SK-N-MC (cell line): ENCODE results near the gene GLRX3.

Experiments
- DNase-seq: peaks from one replicate; pipeline ENCODE4 v3.0.0-alpha.2; 2011; ENCODE audit warnings: low read depth, low spot score
- H3K27ac ChIP-seq: fragments of 200-600 bp; sonication (generic); 2 replicates; pipeline ENCODE4 v1.5.1; 2016; ENCODE audit warnings: mixed run types
- H3K36me3 ChIP-seq: fragments of 200-600 bp; sonication (generic); 2 replicates; pipeline ENCODE4 v1.6.1; 2017; ENCODE audit warnings: antibody characterized with exemption, low read length, mixed read lengths; ENCODE audit not compliant: insufficient read depth
- H3K4me3 ChIP-seq: fragments of 200-600 bp; sonication (generic); 2 replicates; pipeline ENCODE4 v1.5.1; 2016
- H3K9ac ChIP-seq: fragments of 200-600 bp; sonication (generic); 2 replicates; pipeline ENCODE4 v1.8.0; 2017; ENCODE audit warnings: mixed run types, mixed read lengths; ENCODE audit not compliant: insufficient read length
- H3K9me3 ChIP-seq: fragments of 200-600 bp; sonication (generic); 2 replicates; pipeline ENCODE4 v1.6.1; 2017; ENCODE audit warnings: low read depth, mild to moderate bottlenecking, antibody characterized with exemption, low read length, moderate library complexity, mixed read lengths
- EZH2 ChIP-seq: fragments of 200-600 bp; sonication (generic); IDR thresholded peaks from one replicate; pipeline ENCODE4 v1.6.1; 2017; ENCODE audit warnings: antibody characterized with exemption
- FOXP2 ChIP-seq: optimal IDR thresholded peaks from 2 replicates; pipeline ENCODE3; 2011; ENCODE audit warnings: mild to moderate bottlenecking, moderate library complexity; ENCODE audit not compliant: insufficient read depth; ENCODE audit errors: extremely low read length, control extremely low read depth
- POLR2AphosphoS5 ChIP-seq: IDR thresholded peaks from 2 replicates; pipeline ENCODE4 v1.6.1; 2012; ENCODE audit warnings: mild to moderate bottlenecking, low read depth, low read length, borderline replicate concordance

GLRX3 gene

GRCh38 chr10:130146042-130146441, 9.9 kb downstream of the GLRX3 start:
- Histone ChIP-seq H3K27ac (no peak overlapping the region), H3K4me3 (no peak overlapping the region), H3K36me3 (peaks cover 13% of the 10 kb centered on the region; the same call in 1 of the 2 replicates), H3K9me3 (no peaks in the 10 kb centered on the region), H3K9ac (no peak overlapping the region)
- DNase-seq: no peak
- TF ChIP-seq FOXP2 (no peak), EZH2 (no peak), POLR2AphosphoS5 (no peak)

- no peaks in the 10 kb centered on the region for H3K9me3 ChIP-seq
- H3K27ac ChIP-seq: no peak overlapping the region
- H3K9ac ChIP-seq: no peak overlapping the region
- peaks cover 12% of the 10 kb centered on the region; the same call in 1 of the 2 replicates for H3K36me3 ChIP-seq
- TF ChIP-seq EZH2 (no peak), POLR2AphosphoS5 (no peak), FOXP2 (no peak)
- no peak overlapping the region for H3K4me3 ChIP-seq
- no peak for DNase-seq
Observed at GRCh38 chr10:130159192-130159794, 23.1 kb downstream of the GLRX3 start.

- Histone ChIP-seq H3K9ac (no peak overlapping the region), H3K27ac (no peak overlapping the region), H3K36me3 (peaks cover 12% of the 10 kb centered on the region; the same call in 1 of the 2 replicates), H3K9me3 (no peaks in the 10 kb centered on the region), H3K4me3 (no peak overlapping the region)
- TF ChIP-seq POLR2AphosphoS5 (no peak), FOXP2 (no peak), EZH2 (no peak)
- no peak for DNase-seq
Observed at GRCh38 chr10:130160775-130161174, 24.6 kb downstream of the GLRX3 start.

- Histone ChIP-seq H3K4me3 (no peak overlapping the region), H3K9me3 (no peaks in the 10 kb centered on the region), H3K27ac (no peak overlapping the region), H3K36me3 (peaks cover 12% of the 10 kb centered on the region; the same call in 1 of the 2 replicates), H3K9ac (no peak overlapping the region)
- TF ChIP-seq FOXP2: no peak
- TF ChIP-seq POLR2AphosphoS5: no peak
- no peak for TF ChIP-seq EZH2
- DNase-seq: no peak
Observed at GRCh38 chr10:130161331-130161730, 25.1 kb downstream of the GLRX3 start.

- no peak overlapping the region for H3K27ac ChIP-seq
- H3K4me3 ChIP-seq: no peak overlapping the region
- no peak for DNase-seq
- H3K9me3 ChIP-seq: no peaks in the 10 kb centered on the region
- TF ChIP-seq POLR2AphosphoS5 (no peak), FOXP2 (no peak), EZH2 (no peak)
- no peak overlapping the region for H3K9ac ChIP-seq
- peaks cover 12% of the 10 kb centered on the region; the same call in 1 of the 2 replicates for H3K36me3 ChIP-seq
Observed at GRCh38 chr10:130167193-130167592, 31.0 kb downstream of the GLRX3 start.

- no peak for TF ChIP-seq FOXP2
- TF ChIP-seq EZH2: no peak
- no peak for TF ChIP-seq POLR2AphosphoS5
- Histone ChIP-seq H3K9ac (no peak overlapping the region), H3K36me3 (peaks cover 8% of the 10 kb centered on the region; the same call in 1 of the 2 replicates), H3K27ac (no peak overlapping the region), H3K4me3 (no peak overlapping the region), H3K9me3 (no peaks in the 10 kb centered on the region)
- no peak for DNase-seq
Observed at GRCh38 chr10:130167707-130168106, 31.5 kb downstream of the GLRX3 start.

GRCh38 chr10:130169136-130169859, 33.1 kb downstream of the GLRX3 start:
- Histone ChIP-seq H3K36me3 (peaks cover 8% of the 10 kb centered on the region; the same call in 1 of the 2 replicates), H3K9me3 (no peaks in the 10 kb centered on the region), H3K9ac (no peak overlapping the region), H3K27ac (no peak overlapping the region), H3K4me3 (no peak overlapping the region)
- no peak for DNase-seq
- TF ChIP-seq EZH2 (no peak), FOXP2 (no peak), POLR2AphosphoS5 (no peak)

- DNase-seq: no peak
- no peak overlapping the region for H3K4me3 ChIP-seq
- H3K36me3 ChIP-seq: peaks cover 13% of the 10 kb centered on the region; the same call in 1 of the 2 replicates
- H3K9me3 ChIP-seq: no peaks in the 10 kb centered on the region
- H3K27ac ChIP-seq: no peak overlapping the region
- no peak for TF ChIP-seq FOXP2
- TF ChIP-seq POLR2AphosphoS5: no peak
- no peak for TF ChIP-seq EZH2
- no peak overlapping the region for H3K9ac ChIP-seq
Observed at GRCh38 chr10:130171196-130171595, 35.0 kb downstream of the GLRX3 start.
